Measurements from ENCODE around the gene MAD1L1.

The MAD1L1 gene

GRCh38 chr7:2049782-2050510, 182.8 kb downstream of the MAD1L1 start:
- Histone ChIP-seq H4K20me1 (ENCODE audit: low read depth, low read length) (no peaks in the 10 kb centered on the region), H3K9me3 (ENCODE audit: insufficient read depth, low read length) (no peaks in the 10 kb centered on the region), H3K27ac (ENCODE audit: low read depth, low read length) (no peak overlapping the region), H3K27me3 (ENCODE audit: low read length) (no peaks in the 10 kb centered on the region), H3K36me3 (ENCODE audit: low read length) (no peaks in the 10 kb centered on the region), H3K4me2 (ENCODE audit: low read depth, low read length, poor library complexity, severe bottlenecking) (no peak overlapping the region), H3K79me2 (ENCODE audit: insufficient read depth, low read length) (no peaks in the 10 kb centered on the region), H3K9ac (ENCODE audit: low read length) (no peak overlapping the region), H3K4me3 (ENCODE audit: insufficient read depth, low read length, poor library complexity, severe bottlenecking) (no peak overlapping the region), H3K9me2 (replicated peaks; ENCODE audit: insufficient read depth, low read length) (no peaks in the 10 kb centered on the region), H2AFZ (ENCODE audit: low read depth, low read length, severe bottlenecking) (no peak overlapping the region), H3F3A (ENCODE audit: insufficient read depth) (no peaks in the 10 kb centered on the region)
- no peak for TF ChIP-seq EZH2phosphoT487 (conservative IDR thresholded peaks at IDR 0.05; ENCODE audit: low read length)
- TF ChIP-seq CTCF (IDR thresholded peaks at IDR 0.05; ENCODE audit: insufficient read depth, low read length, poor library complexity, severe bottlenecking): no peak

- no peaks in the 10 kb centered on the region for H3F3A ChIP-seq (ENCODE audit: insufficient read depth)
- H3K4me2 ChIP-seq (ENCODE audit: low read depth, low read length, poor library complexity, severe bottlenecking): no peak overlapping the region
- no peak overlapping the region for H3K4me3 ChIP-seq (ENCODE audit: insufficient read depth, low read length, poor library complexity, severe bottlenecking)
- no peak overlapping the region for H3K27ac ChIP-seq (ENCODE audit: low read depth, low read length)
- H4K20me1 ChIP-seq (ENCODE audit: low read depth, low read length): no peaks in the 10 kb centered on the region
- H3K36me3 ChIP-seq (ENCODE audit: low read length): no peaks in the 10 kb centered on the region
- no peaks in the 10 kb centered on the region for H3K9me3 ChIP-seq (ENCODE audit: insufficient read depth, low read length)
- TF ChIP-seq CTCF (IDR thresholded peaks at IDR 0.05; ENCODE audit: insufficient read depth, low read length, poor library complexity, severe bottlenecking) (no peak), EZH2phosphoT487 (conservative IDR thresholded peaks at IDR 0.05; ENCODE audit: low read length) (no peak)
- no peak overlapping the region for H2AFZ ChIP-seq (ENCODE audit: low read depth, low read length, severe bottlenecking)
- H3K9me2 ChIP-seq (replicated peaks; ENCODE audit: insufficient read depth, low read length): no peaks in the 10 kb centered on the region
- H3K27me3 ChIP-seq (ENCODE audit: low read length): no peaks in the 10 kb centered on the region
- H3K79me2 ChIP-seq (ENCODE audit: insufficient read depth, low read length): no peaks in the 10 kb centered on the region
- no peak overlapping the region for H3K9ac ChIP-seq (ENCODE audit: low read length)
Observed at GRCh38 chr7:2049111-2049781, 183.5 kb downstream of the MAD1L1 start.

- no peaks in the 10 kb centered on the region for H3F3A ChIP-seq (ENCODE audit: insufficient read depth)
- H3K27me3 ChIP-seq (ENCODE audit: low read length): no peaks in the 10 kb centered on the region
- no peaks in the 10 kb centered on the region for H3K36me3 ChIP-seq (ENCODE audit: low read length)
- no peak overlapping the region for H3K27ac ChIP-seq (ENCODE audit: low read depth, low read length)
- H3K9ac ChIP-seq (ENCODE audit: low read length): no peak overlapping the region
- no peak overlapping the region for H3K4me3 ChIP-seq (ENCODE audit: insufficient read depth, low read length, poor library complexity, severe bottlenecking)
- H3K9me3 ChIP-seq (ENCODE audit: insufficient read depth, low read length): no peaks in the 10 kb centered on the region
- H2AFZ ChIP-seq (ENCODE audit: low read depth, low read length, severe bottlenecking): no peak overlapping the region
- TF ChIP-seq EZH2phosphoT487 (conservative IDR thresholded peaks at IDR 0.05; ENCODE audit: low read length) (no peak), CTCF (IDR thresholded peaks at IDR 0.05; ENCODE audit: insufficient read depth, low read length, poor library complexity, severe bottlenecking) (no peak)
- H4K20me1 ChIP-seq (ENCODE audit: low read depth, low read length): no peaks in the 10 kb centered on the region
- no peak overlapping the region for H3K4me2 ChIP-seq (ENCODE audit: low read depth, low read length, poor library complexity, severe bottlenecking)
- H3K9me2 ChIP-seq (replicated peaks; ENCODE audit: insufficient read depth, low read length): no peaks in the 10 kb centered on the region
- H3K79me2 ChIP-seq (ENCODE audit: insufficient read depth, low read length): no peaks in the 10 kb centered on the region
Observed at GRCh38 chr7:2048531-2048930, 184.2 kb downstream of the MAD1L1 start.
